HT-29 (cell line): ENCODE data around the gene PRRT3. TPM values are rescaled to one million over a fixed set of nuclear protein-coding genes. Genes with fewer than 3 reads are reported as not detected.

Experiments used
- DNase-seq: peaks from one replicate; pipeline ENCODE4 v3.0.0-alpha.2; 2015; ENCODE audit warnings: low spot score
- total RNA-seq: library from RNA; depleted of rRNA; stranded (reverse); fragments of >200 nt; shearing (Covaris generic); gene quantifications from 2 replicates; pipeline ENCODE4 v1.2.3, GENCODE V29; 2014; rRNA removed

PRRT3 gene
- total RNA-seq = 0.65 and 0.89 TPM in 2 replicates

DNA sequence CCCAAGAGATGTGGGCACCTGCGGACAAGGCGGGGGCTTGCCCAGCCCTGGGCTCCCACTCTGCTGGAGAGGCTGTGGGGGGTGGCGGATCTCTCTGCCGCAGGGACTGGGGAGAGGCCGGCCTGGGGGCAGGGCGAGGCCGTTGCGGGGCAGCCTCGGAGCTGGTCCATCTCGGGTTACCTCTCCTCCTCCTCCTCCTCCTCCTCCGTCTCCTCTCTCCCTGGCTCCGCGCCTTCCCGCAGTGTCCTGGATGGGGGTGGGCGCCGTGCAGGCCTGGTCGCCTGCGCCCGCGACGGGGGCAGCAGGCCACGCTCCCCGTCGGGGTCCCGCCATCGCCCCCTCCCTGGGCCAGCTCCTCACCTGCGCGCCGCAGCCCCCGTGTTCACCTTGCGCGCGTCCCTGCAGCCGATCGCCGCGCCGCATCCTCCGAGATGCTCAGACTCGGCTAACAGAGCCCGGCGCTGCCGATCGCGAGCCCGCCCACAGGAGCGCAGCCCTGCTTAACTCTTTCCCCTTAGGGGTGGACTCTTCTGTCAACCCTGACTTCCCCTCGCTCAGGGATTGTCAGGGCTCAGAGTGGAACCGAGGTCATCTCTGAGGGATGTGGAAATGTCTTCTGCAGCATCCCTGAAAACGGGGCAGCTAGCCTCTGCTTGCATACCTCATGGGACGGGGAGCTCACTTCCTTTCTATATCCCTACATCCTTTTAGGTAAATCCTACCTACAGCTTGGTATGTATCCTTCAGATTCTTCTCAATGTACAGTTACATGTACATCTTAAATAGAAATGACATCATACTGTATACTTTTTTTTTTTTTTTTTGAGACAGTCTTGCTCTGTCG lies at the start of gene PRRT3:
Gene PRRT3 (minus strand): TSS at position 447 of the 844 bp plus-strand sequence. CDS start 2,293 bp downstream, outside the sequence.
- DNase-seq = no peak

DNA sequence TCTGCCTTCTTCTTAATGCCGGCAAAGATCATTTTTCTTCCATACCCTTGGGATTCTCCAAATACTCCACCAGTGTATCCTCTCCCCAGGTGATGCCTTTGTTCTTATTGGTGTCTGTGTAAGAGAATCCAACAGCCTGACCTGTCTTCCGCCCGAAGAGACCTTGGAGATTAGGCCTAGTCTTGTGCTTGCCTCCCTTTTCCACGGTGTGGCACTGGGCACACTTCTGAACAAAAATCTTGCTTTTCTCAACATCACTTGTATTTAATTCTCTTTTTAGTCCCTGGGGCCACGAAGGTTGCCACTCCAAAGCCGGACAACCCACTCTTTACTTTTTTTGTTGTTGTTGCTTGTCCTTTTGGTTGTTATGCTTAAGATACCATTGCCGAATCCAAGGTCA lies 48.5 kb upstream of the PRRT3 start:
- no peak for DNase-seq

DNA sequence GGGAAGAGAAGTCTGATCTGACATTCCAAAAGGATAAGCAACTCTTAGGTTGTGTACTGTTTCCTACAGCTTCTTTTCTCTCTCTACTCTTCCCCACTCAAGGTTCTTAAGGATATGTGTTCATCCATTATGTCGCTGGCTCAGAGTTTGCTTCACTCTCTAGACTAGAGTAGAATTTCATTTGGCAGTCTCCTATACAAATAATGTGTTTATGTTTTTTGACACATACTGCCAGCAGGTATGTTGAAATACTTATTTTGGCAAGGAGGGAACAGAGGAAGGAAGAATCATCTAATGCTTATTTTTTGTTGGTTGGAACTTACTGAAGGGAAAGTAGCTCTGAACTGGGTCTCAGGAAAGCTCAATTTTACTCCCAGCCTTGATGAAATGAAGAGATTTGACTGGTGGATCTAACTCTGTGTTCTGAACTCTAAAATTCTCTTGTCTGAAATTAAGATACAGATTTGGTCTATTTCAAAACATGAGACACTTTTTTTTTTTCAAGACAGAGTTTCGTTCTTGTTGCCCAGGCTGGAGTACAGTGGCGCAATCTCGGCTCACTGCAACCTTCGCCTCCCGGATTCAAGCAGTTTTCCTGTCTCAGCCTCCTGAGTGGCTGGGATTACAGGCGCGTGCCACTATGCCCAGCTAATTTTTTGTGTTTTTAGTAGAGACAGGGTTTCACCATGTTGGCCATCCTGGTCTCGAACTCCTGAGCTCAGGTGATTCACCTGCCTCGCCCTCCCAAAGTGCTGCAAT lies 42.1 kb upstream of the PRRT3 start:
- no peak for DNase-seq

DNA sequence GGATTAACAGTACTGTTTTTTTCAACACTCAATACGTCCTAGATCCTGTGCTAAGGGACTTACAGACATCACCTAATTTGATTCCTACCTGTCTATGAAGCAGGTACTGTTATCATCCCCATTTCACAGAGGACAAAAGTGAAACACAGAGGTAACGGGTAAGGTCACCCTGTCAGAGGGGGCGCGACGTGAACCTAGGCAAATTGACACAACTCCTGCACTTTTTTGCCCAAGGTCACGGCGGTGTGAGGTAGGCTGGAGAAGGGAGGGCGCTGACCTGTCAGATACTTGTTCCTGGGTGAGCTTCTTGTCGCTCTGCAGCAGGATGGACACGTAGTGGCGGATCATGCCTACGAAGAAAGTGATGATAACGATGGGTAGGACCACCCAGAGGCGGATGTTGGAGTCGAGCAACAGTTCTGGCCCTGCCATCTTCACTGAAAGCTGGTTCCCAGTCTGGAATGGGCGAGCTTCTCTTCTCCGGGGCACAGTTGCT lies 34.1 kb upstream of the PRRT3 start:
- DNase-seq = no peak

DNA sequence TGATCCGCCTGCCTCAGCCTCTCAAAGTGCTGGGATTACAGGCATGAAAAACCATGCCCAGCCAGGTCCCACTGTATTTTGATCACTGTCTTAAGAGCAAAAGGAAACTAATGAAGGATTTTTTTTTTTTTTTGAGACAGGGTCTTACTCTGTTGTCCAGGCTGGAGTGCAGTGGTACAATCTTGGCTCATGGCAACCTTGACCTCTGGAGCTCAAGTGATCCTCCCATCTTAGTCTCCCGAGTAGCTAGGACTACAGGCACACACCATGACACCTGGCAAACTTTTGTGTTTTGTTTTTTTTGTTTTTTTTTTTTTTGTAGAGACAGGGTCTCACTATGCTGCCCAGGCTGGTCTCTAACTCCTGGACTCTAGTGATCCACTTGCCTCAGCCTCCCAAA lies 28.0 kb upstream of the PRRT3 start:
- no peak for DNase-seq

DNA sequence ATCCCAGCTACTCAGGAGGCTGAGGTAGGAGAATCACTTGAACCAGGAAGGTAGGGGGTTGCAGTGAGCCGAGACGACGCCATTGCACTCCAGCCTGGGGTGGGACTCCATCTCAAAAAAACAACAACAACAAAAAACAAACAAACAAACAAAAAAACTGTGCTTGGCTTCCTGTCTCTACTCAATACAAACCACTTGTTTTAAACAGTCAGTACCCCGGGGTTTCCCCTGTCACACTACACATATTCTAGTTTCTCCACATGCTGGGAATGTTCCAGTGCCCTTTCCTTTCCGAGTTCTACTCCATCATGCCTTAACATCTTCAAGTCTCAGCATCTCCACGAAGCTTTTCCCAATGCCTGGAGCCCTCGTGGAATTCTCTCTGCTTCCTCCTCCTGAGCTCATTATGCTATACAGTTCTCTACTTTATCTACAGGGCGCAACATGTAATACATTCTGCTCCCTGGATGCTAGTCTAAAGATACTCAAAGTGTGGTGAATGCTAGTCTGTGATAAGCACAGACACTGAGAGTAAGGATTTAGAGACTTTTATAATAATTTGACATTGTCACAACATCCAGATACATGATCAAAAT lies 26.6 kb upstream of the PRRT3 start:
- DNase-seq = no peak

DNA sequence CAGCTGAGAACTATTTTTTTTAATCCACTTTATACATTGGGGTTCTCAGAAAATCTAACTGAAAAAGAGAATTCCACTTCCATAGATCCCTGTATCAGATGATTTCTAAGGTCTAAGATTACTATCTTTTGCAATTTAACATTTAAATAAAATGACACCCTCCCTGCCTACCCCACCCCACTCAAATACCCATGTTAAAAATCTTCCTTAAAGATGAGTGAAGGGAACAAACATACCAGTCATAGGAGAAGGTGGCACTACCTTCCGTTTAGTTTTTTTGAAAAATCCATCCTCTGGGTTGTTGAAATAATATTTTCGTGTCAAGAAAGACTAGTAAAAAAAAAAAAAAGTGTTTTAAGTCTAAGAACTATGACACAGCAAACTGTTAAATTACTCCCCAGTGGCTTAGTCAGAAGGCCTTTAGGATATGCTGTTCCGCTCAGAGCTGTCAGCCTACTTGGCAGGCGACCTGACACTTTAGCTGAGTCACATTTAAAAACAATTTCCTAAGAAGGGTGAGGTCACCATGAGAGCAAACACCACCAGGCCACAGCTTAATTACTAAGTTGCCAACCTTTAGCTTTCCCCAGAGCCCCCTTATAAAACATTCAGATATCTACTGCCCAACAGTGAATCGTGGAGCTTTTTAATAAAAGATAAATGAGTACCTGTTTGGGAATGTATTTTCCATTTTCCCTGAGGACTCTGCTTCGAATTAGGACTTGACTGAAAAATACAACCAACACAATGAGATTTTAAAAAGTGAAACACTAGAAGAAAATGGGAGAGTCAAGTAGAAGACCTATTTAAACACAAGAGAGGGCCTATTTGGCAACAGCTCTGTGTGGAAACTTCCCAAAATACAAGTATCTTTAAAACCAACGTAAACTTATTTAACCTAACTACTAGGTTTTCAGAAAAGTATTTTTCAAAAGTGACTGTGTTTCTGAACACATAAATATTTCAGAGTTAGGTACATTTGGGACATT lies 24.8 kb upstream of the PRRT3 start:
- DNase-seq = peak; percentile 55

DNA sequence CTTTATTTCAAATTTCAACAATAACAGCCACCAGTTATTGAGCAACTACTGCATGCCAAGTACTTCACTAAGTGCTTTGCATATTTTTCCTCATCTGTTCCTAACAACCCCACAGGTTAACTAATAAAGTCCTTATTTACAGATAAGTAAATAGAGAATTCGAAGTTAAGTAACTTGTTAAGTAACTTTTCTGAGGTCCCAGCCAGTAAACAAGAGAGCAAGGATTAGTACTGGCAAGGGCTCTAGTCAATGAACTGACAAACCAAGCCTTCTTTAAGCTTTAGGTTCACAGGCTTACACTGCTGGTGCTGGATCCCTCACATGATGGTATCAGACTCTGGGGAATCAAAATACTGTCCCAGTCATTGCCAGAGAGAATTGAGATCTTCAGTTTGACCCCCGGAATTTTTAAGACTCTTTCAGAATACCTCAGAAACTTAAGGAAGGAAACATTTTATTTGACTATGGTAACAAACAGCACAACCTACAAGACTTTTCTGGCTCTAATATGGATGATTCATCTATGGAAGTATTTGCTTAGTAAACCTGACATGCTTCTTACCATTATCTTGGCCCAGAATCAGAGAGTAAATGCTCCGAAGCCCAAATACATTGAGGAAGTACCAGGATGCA lies 17.9 kb upstream of the PRRT3 start:
- DNase-seq = peak; percentile 36

DNA sequence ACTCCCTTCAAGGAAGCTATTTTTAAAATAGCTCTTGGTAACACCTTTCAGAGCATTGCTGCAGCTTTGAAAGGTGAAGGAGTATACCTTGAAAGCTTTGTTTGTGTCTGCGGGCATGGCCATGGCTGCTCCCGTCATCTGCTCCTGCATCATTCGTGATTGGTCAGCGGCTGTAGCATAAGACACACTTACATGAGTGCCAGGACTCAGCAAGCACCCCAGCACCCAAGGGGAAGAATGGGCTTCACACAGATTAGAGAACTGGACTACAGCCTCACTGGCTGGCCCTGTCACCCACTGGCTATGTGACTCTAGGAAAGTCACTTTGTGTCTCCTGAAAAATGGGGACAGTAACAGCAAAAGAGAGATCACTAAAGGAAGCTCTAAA lies 17.4 kb upstream of the PRRT3 start:
- DNase-seq = no peak

DNA sequence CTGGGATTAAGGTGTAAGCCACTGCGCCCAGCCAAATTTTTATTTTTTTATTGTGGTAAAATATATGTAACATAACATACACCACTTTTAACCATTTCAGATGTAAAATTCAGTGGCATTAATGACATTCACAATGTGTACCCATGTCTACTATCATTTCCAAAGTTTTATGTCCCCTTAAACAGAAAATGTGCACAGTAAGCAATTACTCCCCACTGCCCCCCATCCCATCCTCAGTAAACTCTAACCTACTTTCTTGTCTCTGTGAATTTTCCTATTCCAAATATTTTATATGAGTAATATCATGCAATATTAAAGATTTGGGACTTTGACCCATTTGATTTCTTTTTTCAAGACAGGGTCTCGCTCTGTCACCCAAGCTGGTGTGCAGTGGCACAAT lies 14.6 kb upstream of the PRRT3 start:
- DNase-seq = no peak

DNA sequence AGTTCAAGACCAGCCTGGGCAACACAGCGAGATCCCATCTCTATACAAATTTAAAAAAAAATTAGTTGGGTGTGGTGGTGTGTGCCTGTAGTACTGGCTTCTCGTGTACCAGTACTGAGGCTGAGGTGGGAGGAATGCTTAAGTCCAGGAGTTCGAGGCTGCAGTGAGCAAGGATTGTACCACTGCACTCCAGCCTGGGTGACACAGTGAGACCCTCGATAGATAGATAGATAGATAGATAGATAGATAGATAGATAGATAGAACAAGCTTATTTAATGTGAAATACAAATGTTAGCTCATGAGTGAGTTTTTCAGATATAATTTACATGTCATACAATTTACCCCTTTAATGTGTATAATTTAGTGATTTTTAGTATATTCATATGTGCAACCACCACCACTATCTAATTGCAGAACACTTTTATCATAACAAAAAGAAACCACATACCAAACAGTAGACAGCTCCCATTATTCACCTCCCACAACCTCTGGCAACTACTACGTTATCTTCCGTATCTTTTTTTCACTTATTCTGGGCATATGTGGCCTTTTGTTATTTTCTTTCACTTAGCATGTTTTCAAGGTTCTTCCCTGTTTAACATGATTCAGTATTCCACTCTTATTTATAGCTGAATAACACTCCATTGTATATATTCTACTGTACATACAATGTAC lies 13.1 kb upstream of the PRRT3 start:
- DNase-seq = no peak

DNA sequence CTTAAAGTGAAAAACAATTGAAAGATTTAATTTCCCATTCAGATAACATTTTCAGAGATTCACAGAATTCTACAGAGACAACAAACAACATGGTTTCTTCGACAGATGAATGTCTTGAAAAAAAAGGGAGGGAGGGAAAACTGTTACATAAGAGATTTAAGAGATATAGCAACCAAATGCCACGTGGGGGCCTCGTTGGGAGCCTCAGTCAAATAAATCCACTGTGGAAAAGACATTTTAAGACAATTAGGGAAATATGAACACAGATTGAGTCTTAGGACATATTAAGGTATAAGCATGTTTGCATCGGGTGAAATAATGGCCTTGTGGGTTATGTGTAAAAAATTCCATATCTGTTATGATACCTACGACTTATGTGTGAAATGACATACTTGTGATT lies 5.0 kb upstream of the PRRT3 start:
- no peak for DNase-seq

DNA sequence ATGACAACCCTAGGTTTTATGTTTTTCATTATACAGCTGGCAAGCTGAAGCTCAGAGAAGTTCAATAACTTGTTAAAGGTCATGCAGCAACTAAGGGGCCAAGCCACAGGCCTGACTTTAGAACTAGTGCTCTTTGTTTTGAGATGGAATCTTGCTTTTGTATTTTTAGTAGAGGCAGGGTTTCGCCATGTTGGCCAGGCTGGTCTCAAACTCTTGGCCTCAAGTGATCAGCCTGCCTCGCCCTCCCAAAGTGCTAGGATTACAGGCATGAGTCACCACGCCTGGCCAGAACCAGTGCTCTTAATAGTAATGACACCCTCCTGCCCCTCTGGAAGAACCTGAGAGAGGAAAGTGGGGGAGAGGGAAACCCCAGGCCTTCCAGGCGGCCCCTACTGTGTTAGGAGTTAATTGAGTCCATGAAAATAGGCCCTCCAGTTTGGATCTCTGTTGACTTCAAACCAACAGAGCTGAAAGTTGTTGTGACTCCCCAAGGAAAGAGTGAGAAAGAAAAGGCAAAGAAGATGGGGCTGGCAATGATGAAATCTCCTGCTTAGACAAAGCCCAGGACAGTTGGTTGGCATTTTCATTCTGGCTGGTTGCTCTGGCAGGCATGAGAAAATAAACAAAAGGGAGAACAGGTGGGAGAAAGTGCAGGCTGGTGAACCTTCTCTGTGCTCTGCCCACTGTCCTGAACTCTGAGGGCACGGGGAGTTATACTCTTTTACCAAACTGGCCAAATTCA lies 3.6 kb upstream of the PRRT3 start:
- no peak for DNase-seq

DNA sequence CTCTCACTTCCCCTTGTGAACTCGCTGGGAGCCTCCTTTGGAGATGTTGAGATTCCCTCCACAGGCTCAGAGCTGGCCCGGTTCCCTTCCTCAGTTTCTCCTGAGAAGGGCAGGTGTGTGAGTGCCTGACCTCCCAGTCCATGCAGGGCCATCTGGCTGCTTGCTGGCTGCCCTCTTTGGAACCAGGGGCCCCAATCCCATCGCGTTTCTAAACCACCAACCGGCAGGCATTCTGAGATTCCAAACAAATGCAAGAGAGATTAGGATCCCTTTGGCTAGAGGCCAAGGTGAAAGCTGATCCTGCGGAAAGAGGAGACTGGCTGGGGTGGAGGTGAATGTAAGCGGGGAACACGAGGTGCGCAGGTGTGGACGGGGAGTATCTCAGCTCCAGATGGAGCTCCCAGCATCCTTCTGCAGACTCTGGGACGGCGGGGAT lies 2.9 kb upstream of the PRRT3 start:
- DNase-seq = no peak

DNA sequence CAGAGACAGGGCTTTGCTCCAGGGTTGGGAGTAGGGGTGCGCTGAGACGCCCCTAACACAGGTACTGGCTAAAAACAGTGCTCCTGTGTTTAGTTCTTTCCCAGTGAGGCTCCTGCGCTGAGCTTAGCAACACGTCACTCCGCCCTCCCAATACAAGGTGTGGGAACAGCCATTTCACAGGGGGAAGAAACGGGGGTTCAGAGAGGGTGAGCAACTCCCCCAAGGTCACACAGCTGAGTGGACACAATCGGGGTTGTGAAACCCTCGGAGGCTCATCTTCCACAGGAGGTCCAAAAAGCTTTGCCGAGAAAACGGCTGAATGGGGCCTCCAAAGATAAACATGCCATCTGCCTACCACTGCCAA lies 628 bp downstream of the PRRT3 start:
- DNase-seq = no peak

DNA sequence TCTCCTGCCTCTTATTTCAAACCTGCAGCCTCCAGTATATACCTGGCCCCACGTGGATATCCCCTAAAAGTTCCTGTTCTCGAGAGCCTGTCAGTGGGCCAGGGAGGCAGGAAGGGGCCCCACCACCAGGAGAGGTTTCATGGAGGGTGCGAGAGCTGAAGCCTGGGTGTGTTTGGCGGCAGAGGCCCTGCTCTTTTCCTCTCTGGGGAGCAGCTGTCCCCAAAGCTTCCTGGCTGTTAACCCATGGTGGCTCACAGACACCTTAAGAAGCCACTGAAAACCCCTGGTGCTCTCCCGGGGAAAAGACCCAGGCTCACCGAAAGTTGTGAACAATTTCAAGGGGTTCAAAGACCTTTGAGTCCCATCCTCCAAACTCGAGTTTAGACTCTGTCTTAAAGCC lies 1.1 kb downstream of the PRRT3 start:
- DNase-seq = no peak

DNA sequence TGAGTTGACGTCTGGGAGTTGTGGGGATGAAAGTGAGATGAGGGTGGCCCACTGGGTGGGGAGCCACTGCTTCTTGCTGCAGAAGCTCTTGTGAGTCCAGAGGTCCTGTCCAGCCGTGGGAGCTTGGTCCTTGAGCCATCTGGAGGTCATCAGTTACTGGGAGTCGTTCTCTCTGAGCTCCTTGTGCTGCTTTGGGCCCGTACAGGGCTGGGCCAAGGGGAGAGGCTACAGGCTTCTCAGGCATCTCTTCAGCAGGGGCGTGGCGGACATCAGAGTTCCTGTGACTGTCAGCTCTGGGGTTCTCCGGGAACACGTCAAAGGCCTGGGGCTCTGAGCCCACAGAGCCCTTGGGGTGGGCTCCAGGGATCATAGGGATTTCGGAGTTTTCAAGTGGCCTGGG lies 2.6 kb downstream of the PRRT3 start:
- no peak for DNase-seq

DNA sequence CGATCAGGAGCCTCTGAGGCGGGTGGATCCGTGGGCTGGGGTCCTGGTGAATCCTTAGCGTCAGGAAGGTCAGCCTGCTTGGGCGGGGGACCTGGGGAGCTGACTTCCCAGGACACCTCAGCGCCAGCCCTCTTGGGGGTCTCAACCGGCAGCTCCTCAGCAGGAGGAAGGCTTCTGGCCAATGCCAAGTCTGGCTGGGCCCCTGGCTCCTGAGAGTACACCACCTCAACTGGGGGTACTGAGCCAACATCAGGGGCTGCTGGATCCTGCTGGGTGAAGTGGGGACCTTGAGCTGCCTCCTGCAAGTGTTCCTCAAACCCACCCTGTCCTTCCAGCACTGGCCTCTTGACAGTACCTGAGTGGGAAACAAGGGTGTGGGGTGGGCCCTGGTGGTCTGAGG lies 3.1 kb downstream of the PRRT3 start:
- no peak for DNase-seq

DNA sequence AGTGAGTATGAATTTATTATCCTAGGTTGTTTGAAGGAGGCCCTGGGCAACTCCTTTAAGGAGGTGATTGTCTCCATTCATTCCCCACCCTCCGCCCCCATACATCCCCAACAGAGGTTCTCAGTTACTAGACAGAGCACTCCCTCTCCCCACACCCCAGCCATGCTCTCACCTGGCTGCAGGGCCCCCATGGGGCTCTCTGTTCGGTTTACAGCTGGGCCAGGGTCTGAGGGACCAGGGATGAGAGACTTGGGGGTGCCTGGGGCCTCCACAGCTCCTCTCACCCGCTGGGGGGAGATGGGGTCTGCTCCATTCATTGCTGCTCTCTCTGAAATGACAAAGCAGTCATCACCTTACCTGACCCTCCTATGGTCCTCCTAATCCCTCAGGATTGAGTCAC lies 3.6 kb downstream of the PRRT3 start:
- no peak for DNase-seq
